GM08714 (cell line): ENCODE results near the gene OIP5.

Source experiments
- H3K4me3 ChIP-seq: fragments of 200-500 bp; sonication (Bioruptor generic); 2 replicates; pipeline ENCODE4 v1.5.1; 2014; ENCODE audit warnings: mild to moderate bottlenecking, low read length, inconsistent platforms
- ZNF274 ChIP-seq: IDR thresholded peaks from 2 replicates; pipeline ENCODE4 v1.6.1; 2012; ENCODE audit warnings: mild to moderate bottlenecking, low read depth, low read length

The OIP5 gene

GRCh38 chr15:41332194-41333025 is at the start of gene OIP5, which contains the start of gene NUSAP1:
TSS of gene OIP5 (minus strand) at chr15:41332591. CDS start at chr15:41332561, 30 bp downstream.
TSS of gene NUSAP1 (plus strand) at chr15:41332881. CDS start at chr15:41332958, 77 bp downstream.
- H3K4me3 ChIP-seq, result peak within 1 kb of the TSS; percentile 91
- TF ChIP-seq ZNF274, result no peak

GRCh38 chr15:41377978-41378377 is 45.6 kb upstream of the OIP5 start:
- TF ChIP-seq ZNF274, result no peak
- H3K4me3 ChIP-seq, result no peak overlapping the region

GRCh38 chr15:41367418-41367817 is 35.0 kb upstream of the OIP5 start:
- no peak for TF ChIP-seq ZNF274
- no peak overlapping the region for H3K4me3 ChIP-seq

GRCh38 chr15:41354371-41354770 is 22.0 kb upstream of the OIP5 start:
- no peak overlapping the region for H3K4me3 ChIP-seq
- TF ChIP-seq ZNF274, result no peak

- H3K4me3 ChIP-seq, result no peak overlapping the region
- TF ChIP-seq ZNF274, result no peak
These were observed 17.8 kb upstream of the OIP5 start for GRCh38 chr15:41350057-41350717.

GRCh38 chr15:41347236-41347635 is 14.8 kb upstream of the OIP5 start:
- TF ChIP-seq ZNF274, result no peak
- H3K4me3 ChIP-seq, result no peak overlapping the region

GRCh38 chr15:41341519-41341918 is 9.1 kb upstream of the OIP5 start:
- TF ChIP-seq ZNF274, result no peak

GRCh38 chr15:41340189-41340695 is 7.9 kb upstream of the OIP5 start:
- TF ChIP-seq ZNF274, result no peak
- no peak overlapping the region for H3K4me3 ChIP-seq

More at GRCh38 chr15:41341519-41341918, 9.1 kb upstream of the OIP5 start:
- no peak overlapping the region for H3K4me3 ChIP-seq

GRCh38 chr15:41337631-41338522 is 5.5 kb upstream of the OIP5 start:
- H3K4me3 ChIP-seq, result no peak overlapping the region
- no peak for TF ChIP-seq ZNF274

- H3K4me3 ChIP-seq, result no peak overlapping the region
- TF ChIP-seq ZNF274, result no peak
These were observed 4.7 kb upstream of the OIP5 start for GRCh38 chr15:41337047-41337446.

- TF ChIP-seq ZNF274, result no peak
- H3K4me3 ChIP-seq, result no peak overlapping the region
These were observed 4.2 kb upstream of the OIP5 start for GRCh38 chr15:41336549-41336948.

GRCh38 chr15:41334293-41335120 is 2.1 kb upstream of the OIP5 start:
- peak overlapping the region; percentile 87 for H3K4me3 ChIP-seq
- no peak for TF ChIP-seq ZNF274

- no peak for TF ChIP-seq ZNF274
- H3K4me3 ChIP-seq, result peak overlapping the region; percentile 87
These were observed 703 bp upstream of the OIP5 start for GRCh38 chr15:41333026-41333562.
